Activated CD8-positive, alpha-beta T cell treated with anti-CD3 and anti-CD28 coated beads for 36 hours (primary cell): ENCODE measurements around the gene POLR3K. TPM values are rescaled to one million over a fixed set of nuclear protein-coding genes. Genes with fewer than 3 reads are reported as not detected.

Experiments
- ATAC-seq: fragments of 200-7000 bp; cut with Tn5 transposase; one replicate; pipeline ENCODE4 v1.10.0; 2021; ENCODE audit warnings: mild to moderate bottlenecking, moderate library complexity
- CTCF ChIA-PET: fragments of 350-600 bp; sonication (Branson Sonifier 250); formaldehyde crosslinking; loops from one replicate; lab custom pipeline; 2021; ENCODE audit warnings: antibody characterized with exemption; lab: Charles Lee
- POLR2A ChIA-PET: fragments of 350-600 bp; sonication (Branson Sonifier 250); formaldehyde crosslinking; loops from one replicate; lab custom pipeline; 2021; ENCODE audit warnings: antibody characterized with exemption; lab: Charles Lee
- DNase-seq: peaks from one replicate; pipeline ENCODE4 v3.0.0-alpha.2; 2020
- H3K27ac Mint-ChIP-seq: one replicate; pipeline ENCODE4 v1.8.0; 2021; ENCODE audit warnings: mild to moderate bottlenecking, mixed read lengths
- H3K27me3 Mint-ChIP-seq: one replicate; pipeline ENCODE4 v1.8.0; 2021; ENCODE audit warnings: mixed read lengths
- H3K36me3 Mint-ChIP-seq: one replicate; pipeline ENCODE4 v1.8.0; 2021; ENCODE audit warnings: low read depth, mixed read lengths
- H3K4me1 Mint-ChIP-seq: one replicate; pipeline ENCODE4 v1.8.0; 2021; ENCODE audit warnings: low read depth, mixed read lengths
- H3K4me3 Mint-ChIP-seq: one replicate; pipeline ENCODE4 v1.8.0; 2021; ENCODE audit warnings: mild to moderate bottlenecking, moderate library complexity, mixed read lengths
- H3K9me3 Mint-ChIP-seq: one replicate; pipeline ENCODE4 v1.8.0; 2021; ENCODE audit warnings: mixed read lengths
- CTCF ChIP-seq: fragments of 200-600 bp; IDR thresholded peaks from one replicate; pipeline ENCODE4 v1.8.0; 2022; ENCODE audit warnings: antibody characterized with exemption, mild to moderate bottlenecking
- intact Hi-C: fragments of 100-400 bp; cut with micrococcal nuclease; formaldehyde crosslinking; loops from one replicate; pipeline ENCODE4 v1.10.0; 2022
- total RNA-seq, 2 experiments: library from RNA; stranded (reverse); gene quantifications; one replicate each; pipeline ENCODE4 v1.2.3, GENCODE V29; 2021

POLR3K gene
- total RNA-seq, 2 experiments from 2014 or later = 51.3 to 52.6 TPM

- Mint-ChIP-seq H3K4me3 (no peak overlapping the region), H3K4me1 (no peaks in the 10 kb centered on the region), H3K27me3 (peaks cover 1% of the 10 kb centered on the region), H3K9me3 (no peaks in the 10 kb centered on the region), H3K27ac (no peak overlapping the region), H3K36me3 (no peaks in the 10 kb centered on the region)
- TF ChIP-seq CTCF = peak; percentile 94
- DNase-seq (peak; percentile 93), ATAC-seq (peak; percentile 97)
- intact Hi-C loops = loop anchor here (1.0 kb wide), 1 partner anchor 32 kb away; no protein-coding TSS in a partner anchor
- CTCF ChIA-PET = interaction anchor here (0.6 to 20.7 kb wide), 36 partner anchors 8 to 318 kb away, joined by 3 to 458 read pairs (median 5); partner anchors contain the start of genes HBM, HBQ1, MPG and MRPL28
- POLR2A ChIA-PET = interaction anchor here (0.7 to 2.3 kb wide), 7 partner anchors 9 to 30 kb away, joined by 3 to 12 read pairs (median 5); partner anchors contain the start of gene MPG
These were observed 12.3 kb upstream of the POLR3K start for GRCh38 chr16:65745-66144.

- ATAC-seq = no peak
- H3K27me3 Mint-ChIP-seq = no peaks in the 10 kb centered on the region
- TF ChIP-seq CTCF = no peak
- POLR2A ChIA-PET = interaction anchor here (2.3 kb wide), 1 partner anchor 13 kb away, joined by 9 read pairs; the partner anchor contains the start of gene MPG
- no peaks in the 10 kb centered on the region for H3K4me1 Mint-ChIP-seq
- H3K36me3 Mint-ChIP-seq = no peaks in the 10 kb centered on the region
- intact Hi-C loops = loop anchor here (1.0 kb wide), 1 partner anchor 32 kb away; no protein-coding TSS in a partner anchor
- no peak overlapping the region for H3K4me3 Mint-ChIP-seq
- no peak overlapping the region for H3K27ac Mint-ChIP-seq
- CTCF ChIA-PET = interaction anchor here (0.8 to 20.7 kb wide), 20 partner anchors 8 to 319 kb away, joined by 3 to 458 read pairs (median 12); partner anchors contain the start of genes HBQ1, MPG, POLR3K and SNRNP25
- no peaks in the 10 kb centered on the region for H3K9me3 Mint-ChIP-seq
- DNase-seq = no peak
These were observed 11.5 kb upstream of the POLR3K start for GRCh38 chr16:64914-65255.

GRCh38 chr16:63998-64913 is 10.8 kb upstream of the POLR3K start:
- no peaks in the 10 kb centered on the region for H3K4me1 Mint-ChIP-seq
- no peak for DNase-seq
- no peak overlapping the region for H3K27ac Mint-ChIP-seq
- intact Hi-C loops = no loop called here
- H3K9me3 Mint-ChIP-seq = no peaks in the 10 kb centered on the region
- POLR2A ChIA-PET = interaction anchor here (0.9 to 2.3 kb wide), 3 partner anchors 11 to 32 kb away, joined by 3 to 9 read pairs (median 3); partner anchors contain the start of genes MPG, POLR3K and SNRNP25
- CTCF ChIA-PET = interaction anchor here (1.0 to 20.7 kb wide), 20 partner anchors 8 to 320 kb away, joined by 3 to 458 read pairs (median 12); partner anchors contain the start of genes HBQ1, MPG, POLR3K and SNRNP25
- H3K27me3 Mint-ChIP-seq = no peaks in the 10 kb centered on the region
- ATAC-seq = no peak
- no peak for TF ChIP-seq CTCF
- no peaks in the 10 kb centered on the region for H3K36me3 Mint-ChIP-seq
- no peak overlapping the region for H3K4me3 Mint-ChIP-seq

- H3K4me3 Mint-ChIP-seq = no peak overlapping the region
- TF ChIP-seq CTCF = no peak
- no peak for ATAC-seq
- no peaks in the 10 kb centered on the region for H3K9me3 Mint-ChIP-seq
- DNase-seq = no peak
- no peak overlapping the region for H3K27ac Mint-ChIP-seq
- no peaks in the 10 kb centered on the region for H3K4me1 Mint-ChIP-seq
- H3K27me3 Mint-ChIP-seq = no peaks in the 10 kb centered on the region
- intact Hi-C loops = no loop called here
- ChIA-PET POLR2A (interaction anchor here (0.9 to 1.3 kb wide), 2 partner anchors 10 to 33 kb away, joined by 3 read pairs; partner anchors contain the start of genes POLR3K and SNRNP25), CTCF (interaction anchor here (1.6 to 20.7 kb wide), 5 partner anchors 10 to 116 kb away, joined by 6 to 458 read pairs (median 29); partner anchors contain the start of genes HBQ1, POLR3K and SNRNP25)
- H3K36me3 Mint-ChIP-seq = no peaks in the 10 kb centered on the region
These were observed 10.1 kb upstream of the POLR3K start for GRCh38 chr16:63466-63865.
